ENCODE data around the gene ZNF566. TPM values are rescaled to one million over a fixed set of nuclear protein-coding genes. Genes with fewer than 3 reads are reported as not detected.
A peak's percentile ranks its signal among the peaks of the same experiment; 100 is the strongest.

The ZNF566 gene
- total and polyA plus RNA-seq, 2 of the 13 experiments (the other 11 are each of a cell fraction or from before 2014, with no cell fraction given): 4.8 to 13.7 TPM

DNA sequence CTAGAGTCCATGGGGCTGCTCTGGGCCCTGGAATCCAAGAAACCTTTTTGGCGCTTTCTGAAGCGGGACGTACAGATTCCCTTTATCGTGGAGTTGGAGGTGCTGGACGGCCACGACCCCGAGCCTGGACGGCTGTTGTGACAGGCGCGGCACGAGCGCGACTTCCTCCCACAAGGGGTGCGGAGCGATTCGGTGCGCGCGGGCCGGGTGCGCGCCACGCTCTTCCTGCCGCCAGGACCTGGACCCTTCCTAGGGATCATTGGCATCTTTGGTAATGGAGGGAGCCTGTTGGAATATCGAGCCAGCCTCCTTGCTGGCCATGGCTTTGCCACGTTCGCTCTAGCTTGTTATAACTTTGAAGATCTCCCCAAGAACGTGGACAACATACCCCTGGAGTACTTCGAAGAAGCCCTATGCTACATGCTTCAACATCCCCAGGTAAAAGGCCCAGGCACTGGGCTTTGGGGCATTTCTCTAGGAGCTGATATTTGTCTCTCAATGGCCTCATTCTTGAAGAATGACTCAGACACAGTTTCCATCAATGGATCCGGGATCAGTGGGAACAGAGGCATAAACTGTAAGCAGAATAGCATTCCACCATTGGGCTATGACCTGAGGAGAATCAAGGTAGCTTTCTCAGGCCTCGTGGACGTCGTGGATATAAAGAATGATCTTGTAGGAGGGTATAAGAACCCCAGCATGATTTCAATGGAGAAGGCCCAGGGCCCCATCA is 67.4 kb downstream of the ZNF566 start:
- ATAC-seq: no peak
- H3K4me3 ChIP-seq (replicated peaks in 1 of 3; ENCODE audit: insufficient read depth in 1 of 3, low read depth in 2 of 3, low read length in 3 of 3): no peak overlapping the region
- TF ChIP-seq FOSL2 (CRISPR knock-in tag; IDR thresholded peaks at IDR 0.05) (peak; percentile 36; the same call in 1 of the 2 replicates), MIER2 (CRISPR knock-in tag; IDR thresholded peaks at IDR 0.05) (no peak)
- BruUV-seq (replicated peaks): no TSS peak
- no peaks in the 10 kb centered on the region for H4K20me1 ChIP-seq (ENCODE audit: insufficient read depth, low read length)
- H3K79me2 ChIP-seq (ENCODE audit: insufficient read depth, low read length): peaks cover 13% of the 10 kb centered on the region
- DNase-seq (ENCODE audit: low spot score): no peak
- no peaks in the 10 kb centered on the region for H3K36me3 ChIP-seq (replicated peaks in 1 of 2; ENCODE audit: control insufficient read depth in 1 of 2, insufficient read depth in 2 of 2, low read length in 2 of 2)
- H2AFZ ChIP-seq (ENCODE audit: low read length): no peak overlapping the region
- WGBS (ENCODE audit: low lambda C conversion rate): 57% methylated on average over 11 of the region's 33 CpGs
- no peak overlapping the region for H3K4me2 ChIP-seq (ENCODE audit: low read depth, low read length)
- H3K9me3 ChIP-seq (ENCODE audit: low read length): peaks cover 16% of the 10 kb centered on the region
- no peak overlapping the region for H3K9ac ChIP-seq (ENCODE audit: insufficient read depth, low read depth, low read length)
- FAIRE-seq: no peak
- intact Hi-C loops (cut with micrococcal nuclease; ENCODE audit: unreplicated experiment): no loop called here
- peaks cover 9% of the 10 kb centered on the region; the same call in 1 of the 2 replicates for H3K4me1 ChIP-seq (ENCODE audit: insufficient read depth, low read length)
- H3K27ac ChIP-seq (ENCODE audit: extremely low read length, insufficient read depth, low read length): no peak overlapping the region
- POLR2A ChIA-PET: interaction anchor here (1.2 kb wide), 1 partner anchor 67 kb away, joined by 4 read pairs; the partner anchor contains the start of gene ZNF566
- in situ Hi-C loops (cut with HindIII; ENCODE audit: extremely low pct_ligation_motif_present, low pct_unique_long_range_greater_than_20kb): no loop called here
- H3K27me3 ChIP-seq (ENCODE audit: control insufficient read depth in 1 of 2, insufficient read depth in 2 of 2, low read length in 2 of 2): no peaks in the 10 kb centered on the region; a peak in 1 of 5 replicates
- CTCF ChIA-PET (ENCODE audit: low intra/inter-chr PET ratio, low total read pairs): no interaction called here

DNA sequence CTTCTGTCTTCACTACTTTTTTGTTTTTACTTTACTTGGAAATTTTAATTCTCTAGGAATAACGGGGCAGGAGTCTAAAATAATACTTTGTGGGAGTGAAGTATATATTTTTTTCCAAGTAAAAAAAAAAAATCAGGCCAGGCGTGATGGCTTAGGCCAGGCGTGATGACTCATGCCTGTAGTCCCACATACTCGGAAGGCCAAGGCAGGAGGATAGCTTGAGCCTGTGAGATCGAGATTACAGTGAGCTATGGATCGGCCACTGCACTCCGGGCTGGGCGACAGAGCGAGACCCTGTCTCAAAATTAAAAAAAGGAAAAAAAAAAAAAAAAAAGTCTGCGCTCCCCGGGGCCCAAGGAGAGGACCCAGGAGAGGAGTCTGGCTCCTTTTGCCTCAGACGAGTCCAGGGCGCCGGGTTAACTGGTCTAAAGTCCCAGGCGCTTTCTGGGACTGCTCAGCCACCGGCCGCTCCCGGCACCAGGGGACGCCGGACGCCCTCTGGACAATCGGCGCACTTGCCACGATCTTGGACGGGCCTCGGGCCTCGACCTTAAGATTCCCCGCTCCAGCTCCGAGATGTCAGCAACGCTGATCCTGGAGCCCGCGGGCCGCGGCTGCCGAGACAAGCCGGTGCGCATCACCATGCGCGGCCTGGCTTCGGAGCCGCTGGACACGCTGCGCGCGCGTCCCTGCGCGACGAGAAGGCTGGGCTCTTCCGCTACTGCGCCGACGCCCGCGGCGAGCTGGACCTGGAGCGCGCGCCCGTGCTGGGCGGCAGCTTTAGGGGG is 68.2 kb downstream of the ZNF566 start:
- no peak for FAIRE-seq
- 81% methylated on average over 46 of the region's 61 CpGs for WGBS (ENCODE audit: low lambda C conversion rate)
- H3K27ac ChIP-seq (ENCODE audit: extremely low read length, insufficient read depth, low read length): no peak overlapping the region
- BruUV-seq (replicated peaks): no TSS peak
- ChIA-PET CTCF (ENCODE audit: low intra/inter-chr PET ratio, low total read pairs) (no interaction called here), POLR2A (interaction anchor here (1.2 kb wide), 1 partner anchor 68 kb away, joined by 4 read pairs; the partner anchor contains the start of gene ZNF566)
- peaks cover 16% of the 10 kb centered on the region for H3K9me3 ChIP-seq (ENCODE audit: low read length)
- H4K20me1 ChIP-seq (ENCODE audit: insufficient read depth, low read length): no peaks in the 10 kb centered on the region
- H3K27me3 ChIP-seq (ENCODE audit: control insufficient read depth in 1 of 2, insufficient read depth in 2 of 2, low read length in 2 of 2): no peaks in the 10 kb centered on the region; a peak in 1 of 5 replicates
- in situ Hi-C loops (cut with HindIII; ENCODE audit: extremely low pct_ligation_motif_present, low pct_unique_long_range_greater_than_20kb): no loop called here
- peaks cover 13% of the 10 kb centered on the region for H3K79me2 ChIP-seq (ENCODE audit: insufficient read depth, low read length)
- ATAC-seq: no peak
- H2AFZ ChIP-seq (ENCODE audit: low read length): no peak overlapping the region
- DNase-seq (ENCODE audit: low spot score): no peak
- no peak overlapping the region for H3K4me3 ChIP-seq (replicated peaks in 1 of 3; ENCODE audit: insufficient read depth in 1 of 3, low read depth in 2 of 3, low read length in 3 of 3)
- peaks cover 9% of the 10 kb centered on the region; the same call in 1 of the 2 replicates for H3K4me1 ChIP-seq (ENCODE audit: insufficient read depth, low read length)
- no peak for TF ChIP-seq IKZF1 (IDR thresholded peaks at IDR 0.05)
- no peak for TF ChIP-seq NFE2 (CRISPR knock-in tag; IDR thresholded peaks at IDR 0.05)
- TF ChIP-seq, protein P1, sequence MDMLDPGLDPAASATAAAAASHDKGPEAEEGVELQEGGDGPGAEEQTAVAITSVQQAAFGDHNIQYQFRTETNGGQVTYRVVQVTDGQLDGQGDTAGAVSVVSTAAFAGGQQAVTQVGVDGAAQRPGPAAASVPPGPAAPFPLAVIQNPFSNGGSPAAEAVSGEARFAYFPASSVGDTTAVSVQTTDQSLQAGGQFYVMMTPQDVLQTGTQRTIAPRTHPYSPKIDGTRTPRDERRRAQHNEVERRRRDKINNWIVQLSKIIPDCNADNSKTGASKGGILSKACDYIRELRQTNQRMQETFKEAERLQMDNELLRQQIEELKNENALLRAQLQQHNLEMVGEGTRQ (IDR thresholded peaks at IDR 0.05; ENCODE audit: low read depth, low read length): no peak
- TF ChIP-seq, protein P1 (CRISPR knock-in tag; IDR thresholded peaks at IDR 0.05; ENCODE audit: borderline replicate concordance): no peak
- no peak for TF ChIP-seq HOXD1 (CRISPR knock-in tag; IDR thresholded peaks at IDR 0.05)
- no peak for TF ChIP-seq RFXAP (CRISPR knock-in tag; IDR thresholded peaks at IDR 0.05; ENCODE audit: borderline replicate concordance)
- TF ChIP-seq FLYWCH1 (CRISPR knock-in tag; IDR thresholded peaks at IDR 0.05): no peak
- TF ChIP-seq SCMH1 (CRISPR knock-in tag; IDR thresholded peaks at IDR 0.05; ENCODE audit: borderline replicate concordance): no peak
- intact Hi-C loops (cut with micrococcal nuclease; ENCODE audit: unreplicated experiment): no loop called here
- H3K4me2 ChIP-seq (ENCODE audit: low read depth, low read length): no peak overlapping the region
- H3K9ac ChIP-seq (ENCODE audit: insufficient read depth, low read depth, low read length): no peak overlapping the region
- H3K36me3 ChIP-seq (replicated peaks in 1 of 2; ENCODE audit: control insufficient read depth in 1 of 2, insufficient read depth in 2 of 2, low read length in 2 of 2): no peaks in the 10 kb centered on the region
